Liver (tissue), 9 donors: ENCODE data around the gene GSTT2B. TPM values are rescaled to one million over a fixed set of nuclear protein-coding genes. Genes with fewer than 3 reads are reported as not detected.
A peak's percentile ranks its signal among the peaks of the same experiment; 100 is the strongest.

Source experiments
- DNase-seq: peaks from one replicate; pipeline ENCODE4 v3.0.0-alpha.2; 2017; ENCODE audit warnings: low spot score
- H3K27ac ChIP-seq, 2 donors: one replicate each; pipeline ENCODE4 v1.7.0; 2013; ENCODE audit warnings: inconsistent platforms in 2 of 2, low read length in 2 of 2, control low read depth in 1 of 2, low read depth in 1 of 2, mild to moderate bottlenecking in 1 of 2
- H3K27me3 ChIP-seq, 4 donors: one replicate each; pipeline versions ENCODE4 v1.6.1 to v1.7.0; 2013; ENCODE audit warnings: low read length in 3 of 4, inconsistent platforms in 1 of 4, mild to moderate bottlenecking in 1 of 4, moderate library complexity in 1 of 4; ENCODE audit not compliant: control insufficient read depth in 4 of 4, insufficient read depth in 4 of 4
- H3K36me3 ChIP-seq, 4 donors: one replicate each; pipeline versions ENCODE4 v1.6.1 to v1.7.0; 2013; ENCODE audit warnings: low read length in 3 of 4, mild to moderate bottlenecking in 3 of 4, low read depth in 1 of 4, moderate library complexity in 1 of 4; ENCODE audit not compliant: control insufficient read depth in 4 of 4, insufficient read depth in 3 of 4
- H3K4me1 ChIP-seq, 4 donors: one replicate each; pipeline versions ENCODE4 v1.6.1 to v1.7.0; 2013; ENCODE audit warnings: low read length in 3 of 4, mild to moderate bottlenecking in 3 of 4, moderate library complexity in 1 of 4; ENCODE audit not compliant: control insufficient read depth in 4 of 4, insufficient read depth in 4 of 4
- H3K4me3 ChIP-seq, 3 donors: one replicate each; pipeline versions ENCODE4 v1.6.1 to v1.7.0; 2013; ENCODE audit warnings: low read length in 3 of 3, control low read depth in 1 of 3, low read depth in 1 of 3, mild to moderate bottlenecking in 1 of 3
- H3K9ac ChIP-seq, 2 donors: one replicate each; pipeline ENCODE4 v1.7.0; 2013; ENCODE audit warnings: low read length in 2 of 2, mild to moderate bottlenecking in 2 of 2, moderate library complexity in 2 of 2, control low read depth in 1 of 2, low read depth in 1 of 2
- H3K9me3 ChIP-seq, 4 donors: one replicate each; pipeline versions ENCODE4 v1.6.1 to v1.7.0; 2013; ENCODE audit warnings: low read length in 3 of 4; ENCODE audit not compliant: control insufficient read depth in 4 of 4
- ATF3 ChIP-seq: IDR thresholded peaks from 2 replicates; pipeline ENCODE4 v1.6.1; 2016; ENCODE audit warnings: antibody characterized with exemption
- EGR1 ChIP-seq, 2 donors: IDR thresholded peaks; 2 replicates each; pipeline ENCODE4 v1.6.1; 2016 to 2018; ENCODE audit warnings: antibody characterized with exemption in 2 of 2, low read depth in 2 of 2
- FOXA1 ChIP-seq: IDR thresholded peaks from 2 replicates; pipeline ENCODE4 v1.6.1; 2016; ENCODE audit warnings: antibody characterized with exemption
- FOXA2 ChIP-seq: IDR thresholded peaks from 2 replicates; pipeline ENCODE4 v1.6.1; 2016; ENCODE audit warnings: antibody characterized with exemption
- GABPA ChIP-seq, 2 donors: IDR thresholded peaks in 1 of 2; conservative IDR thresholded peaks in 1 of 2; 2 replicates each; pipeline ENCODE4 v1.6.1; 2016; ENCODE audit warnings: antibody characterized with exemption in 2 of 2, mild to moderate bottlenecking in 1 of 2, moderate library complexity in 1 of 2
- HNF4A ChIP-seq, 2 donors: conservative IDR thresholded peaks; 2 replicates each; pipeline ENCODE4 v1.6.1; 2016; ENCODE audit warnings: antibody characterized with exemption in 2 of 2, mild to moderate bottlenecking in 2 of 2
- HNF4G ChIP-seq: IDR thresholded peaks from 2 replicates; pipeline ENCODE4 v1.6.1; 2016; ENCODE audit warnings: antibody characterized with exemption
- JUND ChIP-seq, 2 donors: IDR thresholded peaks; 2 replicates each; pipeline ENCODE4 v1.6.1; 2016; ENCODE audit warnings: antibody characterized with exemption in 2 of 2
- MAX ChIP-seq: IDR thresholded peaks from 2 replicates; pipeline ENCODE4 v1.6.1; 2016; ENCODE audit warnings: antibody characterized with exemption
- NR2F2 ChIP-seq: IDR thresholded peaks from 2 replicates; pipeline ENCODE4 v1.6.1; 2016; ENCODE audit warnings: antibody characterized with exemption
- RAD21 ChIP-seq, 2 donors: IDR thresholded peaks; 2 replicates each; pipeline ENCODE4 v1.6.1; 2016; ENCODE audit warnings: antibody characterized with exemption in 2 of 2, mild to moderate bottlenecking in 2 of 2
- REST ChIP-seq: IDR thresholded peaks from 2 replicates; pipeline ENCODE4 v1.6.1; 2016; ENCODE audit warnings: antibody characterized with exemption, mild to moderate bottlenecking
- RXRA ChIP-seq, 2 donors: IDR thresholded peaks; 2 replicates each; pipeline ENCODE4 v1.6.1; 2017 to 2018; ENCODE audit warnings: antibody characterized with exemption in 2 of 2, mild to moderate bottlenecking in 1 of 2
- SP1 ChIP-seq: IDR thresholded peaks from 2 replicates; pipeline ENCODE4 v1.6.1; 2018; ENCODE audit warnings: antibody characterized with exemption, mild to moderate bottlenecking
- TAF1 ChIP-seq: conservative IDR thresholded peaks from 2 replicates; pipeline ENCODE4 v1.6.1; 2016; ENCODE audit warnings: antibody characterized with exemption, mild to moderate bottlenecking
- YY1 ChIP-seq: IDR thresholded peaks from 2 replicates; pipeline ENCODE4 v1.6.1; 2016; ENCODE audit warnings: antibody characterized with exemption, mild to moderate bottlenecking
- WGBS: extraction: QIAGEN DNeasy Blood & Tissue Kit; methylation state at CpG from one replicate; pipeline ENCODE4 v1.1.7; 2013; 5-methylcytosine and 5-hydroxymethylcytosine counted together
- polyA plus RNA-seq, 2 donors: library from polyadenylated mRNA; stranded (reverse) in 1 of 2; unstranded in 1 of 2; fragments of 200-250 nt in 1 of 2; fragments of >200 nt in 1 of 2; fragmentation: Nextera tagmentation in 1 of 2; extraction: Ambion mirVana in 1 of 2; gene quantifications; one replicate each; pipeline versions ENCODE4 v1.2.1 to v1.2.3, GENCODE V29; 2013 to 2015
- total RNA-seq, 2 donors: library from RNA; depleted of rRNA; stranded (reverse); fragments of >200 nt; gene quantifications; one replicate each; pipeline ENCODE4 v1.2.3, GENCODE V29; 2014
- TF ChIP-seq, protein P1 (sequence below): IDR thresholded peaks from 2 replicates; pipeline ENCODE4 v1.6.1; 2016; ENCODE audit warnings: antibody characterized with exemption
- TF ChIP-seq, protein P2 (sequence below): fragments of 150-350 bp; IDR thresholded peaks from 2 replicates; pipeline ENCODE4 v1.5.1; 2017; ENCODE audit warnings: improper control_type of control experiment, low read depth, low read length; ENCODE audit not compliant: missing input control
- donor health status: healthy.
- donor health status: healthy.
- donor health status: healthy.
- donor health status: healthy.
- donor health status: healthy.

The GSTT2B gene
- total and polyA plus RNA-seq, 4 donors = 8.0 to 16.8 (median 11.3) TPM

DNA sequence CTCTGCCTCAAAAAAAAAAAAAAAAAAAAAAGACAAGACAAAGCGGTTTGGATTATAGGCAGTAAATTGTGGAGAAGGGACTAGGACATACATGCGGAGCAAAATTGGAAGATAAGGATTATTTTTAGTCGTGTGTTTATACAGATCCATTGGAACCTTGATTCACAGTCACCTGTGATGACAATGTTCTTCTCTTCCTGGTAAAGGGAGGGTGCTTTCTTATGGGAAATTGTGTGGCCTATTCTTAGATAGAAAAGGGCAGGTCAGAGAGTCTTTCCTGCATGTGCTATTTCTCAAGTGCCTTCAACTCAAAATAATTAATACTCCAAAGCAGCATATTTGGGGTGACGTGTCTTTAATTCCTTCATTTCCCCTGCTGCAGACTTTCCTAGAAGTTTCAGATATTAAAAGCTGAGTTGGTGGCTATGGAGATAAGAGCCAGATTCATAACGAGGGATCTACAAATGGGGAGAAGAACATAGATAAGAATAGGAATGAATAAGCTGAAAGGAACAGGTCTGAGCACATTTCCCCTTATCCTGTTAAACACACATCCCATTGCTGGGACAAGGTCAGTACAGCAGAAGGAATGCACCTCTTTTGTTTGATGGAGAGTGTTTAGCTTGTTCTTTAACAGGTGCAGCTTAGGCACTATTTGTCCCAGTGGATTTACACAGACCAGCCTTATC lies 22.5 kb downstream of the GSTT2B start:
- TF ChIP-seq MAX (peak; percentile 24), NR2F2 (peak; percentile 48)
- TF ChIP-seq, protein P1, sequence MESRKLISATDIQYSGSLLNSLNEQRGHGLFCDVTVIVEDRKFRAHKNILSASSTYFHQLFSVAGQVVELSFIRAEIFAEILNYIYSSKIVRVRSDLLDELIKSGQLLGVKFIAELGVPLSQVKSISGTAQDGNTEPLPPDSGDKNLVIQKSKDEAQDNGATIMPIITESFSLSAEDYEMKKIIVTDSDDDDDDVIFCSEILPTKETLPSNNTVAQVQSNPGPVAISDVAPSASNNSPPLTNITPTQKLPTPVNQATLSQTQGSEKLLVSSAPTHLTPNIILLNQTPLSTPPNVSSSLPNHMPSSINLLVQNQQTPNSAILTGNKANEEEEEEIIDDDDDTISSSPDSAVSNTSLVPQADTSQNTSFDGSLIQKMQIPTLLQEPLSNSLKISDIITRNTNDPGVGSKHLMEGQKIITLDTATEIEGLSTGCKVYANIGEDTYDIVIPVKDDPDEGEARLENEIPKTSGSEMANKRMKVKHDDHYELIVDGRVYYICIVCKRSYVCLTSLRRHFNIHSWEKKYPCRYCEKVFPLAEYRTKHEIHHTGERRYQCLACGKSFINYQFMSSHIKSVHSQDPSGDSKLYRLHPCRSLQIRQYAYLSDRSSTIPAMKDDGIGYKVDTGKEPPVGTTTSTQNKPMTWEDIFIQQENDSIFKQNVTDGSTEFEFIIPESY = no peak
- no peak overlapping the region for H3K9ac ChIP-seq
- H3K27me3 ChIP-seq = no peaks in the 10 kb centered on the region
- no peaks in the 10 kb centered on the region for H3K9me3 ChIP-seq
- no peaks in the 10 kb centered on the region for H3K4me1 ChIP-seq
- H3K27ac ChIP-seq = no peak overlapping the region
- no peaks in the 10 kb centered on the region for H3K36me3 ChIP-seq
- H3K4me3 ChIP-seq = no peak overlapping the region
- WGBS = 76% methylated on average over 5 of the region's 5 CpGs
- no peak for DNase-seq

GRCh38 chr22:23926561-23926960 lies 34.4 kb downstream of the GSTT2B start:
- Histone ChIP-seq H3K9ac (no peak overlapping the region), H3K27me3 (no peaks in the 10 kb centered on the region), H3K36me3 (peaks cover 3 to 17% (median 12%) of the 10 kb centered on the region in 4 donors), H3K4me3 (no peak overlapping the region), H3K27ac (no peak overlapping the region), H3K9me3 (peaks cover 0 to 9% (median 2%) of the 10 kb centered on the region in 4 donors), H3K4me1 (no peaks in the 10 kb centered on the region)
- DNase-seq = no peak
- TF ChIP-seq FOXA2 = no peak
- no peak for TF ChIP-seq TAF1
- no peak for TF ChIP-seq JUND (IDR thresholded peaks at IDR 0.05)
- TF ChIP-seq NR2F2 = no peak
- no peak for TF ChIP-seq RAD21 (IDR thresholded peaks at IDR 0.05)
- TF ChIP-seq FOXA1 = no peak
- no peak for TF ChIP-seq SP1
- no peak for TF ChIP-seq RXRA (IDR thresholded peaks at IDR 0.05)
- TF ChIP-seq REST = no peak
- TF ChIP-seq EGR1 (IDR thresholded peaks at IDR 0.05; ENCODE audit: low read depth in 2 of 2) = no peak
- no peak for TF ChIP-seq MAX
- TF ChIP-seq HNF4G = no peak
- no peak for TF ChIP-seq YY1
- no peak for TF ChIP-seq GABPA (IDR thresholded peaks at IDR 0.05 in 1 of 2, conservative IDR thresholded peaks at IDR 0.05 in 1 of 2)
- TF ChIP-seq, protein P2, sequence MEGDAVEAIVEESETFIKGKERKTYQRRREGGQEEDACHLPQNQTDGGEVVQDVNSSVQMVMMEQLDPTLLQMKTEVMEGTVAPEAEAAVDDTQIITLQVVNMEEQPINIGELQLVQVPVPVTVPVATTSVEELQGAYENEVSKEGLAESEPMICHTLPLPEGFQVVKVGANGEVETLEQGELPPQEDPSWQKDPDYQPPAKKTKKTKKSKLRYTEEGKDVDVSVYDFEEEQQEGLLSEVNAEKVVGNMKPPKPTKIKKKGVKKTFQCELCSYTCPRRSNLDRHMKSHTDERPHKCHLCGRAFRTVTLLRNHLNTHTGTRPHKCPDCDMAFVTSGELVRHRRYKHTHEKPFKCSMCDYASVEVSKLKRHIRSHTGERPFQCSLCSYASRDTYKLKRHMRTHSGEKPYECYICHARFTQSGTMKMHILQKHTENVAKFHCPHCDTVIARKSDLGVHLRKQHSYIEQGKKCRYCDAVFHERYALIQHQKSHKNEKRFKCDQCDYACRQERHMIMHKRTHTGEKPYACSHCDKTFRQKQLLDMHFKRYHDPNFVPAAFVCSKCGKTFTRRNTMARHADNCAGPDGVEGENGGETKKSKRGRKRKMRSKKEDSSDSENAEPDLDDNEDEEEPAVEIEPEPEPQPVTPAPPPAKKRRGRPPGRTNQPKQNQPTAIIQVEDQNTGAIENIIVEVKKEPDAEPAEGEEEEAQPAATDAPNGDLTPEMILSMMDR = no peak
- TF ChIP-seq HNF4A (conservative IDR thresholded peaks at IDR 0.05) = no peak
- no peak for TF ChIP-seq ATF3
- TF ChIP-seq, protein P1 = no peak
- 81% methylated on average over 14 of the region's 14 CpGs for WGBS
